IMR-90 (cell line): ENCODE data around the gene COTL1. TPM values are rescaled to one million over a fixed set of nuclear protein-coding genes. Genes with fewer than 3 reads are reported as not detected.

Experiments
- ATAC-seq: fragments of 200-7000 bp; cut with Tn5 transposase; 2 replicates; pipeline ENCODE4 v1.9.1; 2020; ENCODE audit warnings: low read depth, mild to moderate bottlenecking, moderate library complexity
- BruUV-seq: library from RNA; stranded (reverse); fragments of 400-500 nt; replicated peaks from 2 replicates; lab custom pipeline; 2021; lab: Mats Ljungman, UMichigan
- CTCF ChIA-PET: fragments of 300-600 bp; formaldehyde crosslinking; extraction: SDS; loops from one replicate; lab custom pipeline; 2021; ENCODE audit warnings: antibody characterized with exemption; lab: Yijun Ruan, JAX
- POLR2A ChIA-PET: fragments of 300-600 bp; sonication (Branson Sonifier 250); formaldehyde crosslinking; loops from one replicate; lab custom pipeline; 2022; ENCODE audit warnings: antibody characterized with exemption; ENCODE audit not compliant: unreplicated experiment; lab: Charles Lee
- DNase-seq: peaks from one replicate; pipeline ENCODE4 v3.0.0; 2013
- H2AFZ ChIP-seq: replicated peaks from 2 replicates; pipeline ENCODE3; 2013; ENCODE audit warnings: low read length, mild to moderate bottlenecking; ENCODE audit not compliant: poor library complexity
- H2AK5ac ChIP-seq: 2 replicates; pipeline ENCODE4 v1.6.1; 2013; ENCODE audit warnings: low read depth, low read length, inconsistent platforms
- H2AK9ac ChIP-seq: replicated peaks from 2 replicates; pipeline ENCODE3; 2013; ENCODE audit warnings: mild to moderate bottlenecking, low read depth, low read length, moderate library complexity; ENCODE audit not compliant: poor library complexity
- H2BK120ac ChIP-seq: 2 replicates; pipeline ENCODE4 v1.6.1; 2013; ENCODE audit warnings: low read depth, low read length, inconsistent platforms
- H2BK15ac ChIP-seq: 3 replicates; pipeline ENCODE4 v1.6.1; 2013; ENCODE audit warnings: low read depth, low read length, inconsistent platforms
- H2BK20ac ChIP-seq: 2 replicates; pipeline ENCODE4 v1.6.1; 2013; ENCODE audit warnings: low read depth, mild to moderate bottlenecking, inconsistent platforms, low read length, moderate library complexity
- H2BK5ac ChIP-seq: 2 replicates; pipeline ENCODE4 v1.6.1; 2013; ENCODE audit warnings: mild to moderate bottlenecking, low read depth, low read length, inconsistent platforms; ENCODE audit not compliant: poor library complexity, severe bottlenecking
- H3K14ac ChIP-seq: replicated peaks from 2 replicates; pipeline ENCODE4 v1.6.1; 2013; ENCODE audit warnings: low read depth, low read length, inconsistent platforms
- H3K18ac ChIP-seq: 2 replicates; pipeline ENCODE4 v1.6.1; 2013; ENCODE audit warnings: low read depth, low read length, control low read depth
- H3K23ac ChIP-seq: 2 replicates; pipeline ENCODE4 v1.6.1; 2013; ENCODE audit warnings: low read depth, low read length, inconsistent platforms
- H3K27ac ChIP-seq: 2 replicates; pipeline ENCODE4 v1.5.1; 2013; ENCODE audit warnings: mild to moderate bottlenecking, control low read depth, low read length; ENCODE audit not compliant: insufficient read depth
- H3K27me3 ChIP-seq: 2 replicates; pipeline ENCODE4 v1.6.1; 2013; ENCODE audit warnings: low read length; ENCODE audit not compliant: control insufficient read depth, insufficient read depth
- H3K36me3 ChIP-seq: 2 replicates; pipeline ENCODE4 v1.6.1; 2013; ENCODE audit warnings: low read length, mixed read lengths; ENCODE audit not compliant: control insufficient read depth, insufficient read depth
- H3K4ac ChIP-seq: 2 replicates; pipeline ENCODE4 v1.6.1; 2013; ENCODE audit warnings: low read depth, low read length, inconsistent platforms
- H3K4me1 ChIP-seq: 2 replicates; pipeline ENCODE4 v1.6.1; 2013; ENCODE audit warnings: low read length, mixed read lengths; ENCODE audit not compliant: control insufficient read depth, insufficient read depth
- H3K4me2 ChIP-seq: 2 replicates; pipeline ENCODE4 v1.6.1; 2013; ENCODE audit warnings: low read depth, mild to moderate bottlenecking, control low read depth, low read length, moderate library complexity
- H3K4me3 ChIP-seq: 2 replicates; pipeline ENCODE4 v1.5.1; 2013; ENCODE audit warnings: low read depth, mild to moderate bottlenecking, control low read depth, low read length, moderate library complexity; ENCODE audit not compliant: insufficient read depth
- H3K56ac ChIP-seq: 2 replicates; pipeline ENCODE4 v1.6.1; 2013; ENCODE audit warnings: low read length, inconsistent platforms; ENCODE audit not compliant: insufficient read depth; ENCODE audit errors: extremely low read depth
- H3K79me1 ChIP-seq, 2 experiments: 2 replicates each; pipeline ENCODE4 v1.6.1; 2013; ENCODE audit warnings: low read length in 2 of 2, inconsistent platforms in 1 of 2, low read depth in 1 of 2
- H3K9ac ChIP-seq: 2 replicates; pipeline ENCODE4 v1.6.1; 2013; ENCODE audit warnings: low read depth, low read length, control low read depth
- H3K9me1 ChIP-seq: 2 replicates; pipeline ENCODE4 v1.6.1; 2013; ENCODE audit warnings: low read length, inconsistent platforms; ENCODE audit not compliant: insufficient read depth
- H3K9me3 ChIP-seq: 2 replicates; pipeline ENCODE4 v1.6.1; 2013; ENCODE audit warnings: low read length; ENCODE audit not compliant: control insufficient read depth, insufficient read depth
- H4K20me1 ChIP-seq: 2 replicates; pipeline ENCODE4 v1.6.1; 2013; ENCODE audit warnings: low read length, inconsistent platforms; ENCODE audit not compliant: insufficient read depth
- H4K5ac ChIP-seq: 2 replicates; pipeline ENCODE4 v1.6.1; 2013; ENCODE audit warnings: mild to moderate bottlenecking, low read depth, low read length, control low read depth
- H4K8ac ChIP-seq, 2 experiments: 2 replicates each; pipeline ENCODE4 v1.6.1; 2013; ENCODE audit warnings: low read depth in 2 of 2, low read length in 2 of 2, control low read depth in 1 of 2, inconsistent platforms in 1 of 2
- H4K91ac ChIP-seq: 2 replicates; pipeline ENCODE4 v1.6.1; 2013; ENCODE audit warnings: low read depth, low read length, inconsistent platforms; ENCODE audit not compliant: insufficient read depth
- CEBPB ChIP-seq: IDR thresholded peaks from 2 replicates; pipeline ENCODE4 v1.6.1; 2012; ENCODE audit warnings: low read depth, low read length, improper control_type of control experiment
- FOS ChIP-seq: fragments of 150-350 bp; IDR thresholded peaks from 2 replicates; pipeline ENCODE4 v1.6.1; 2016; ENCODE audit warnings: low read depth, low read length
- MAZ ChIP-seq: IDR thresholded peaks from 2 replicates; pipeline ENCODE4 v1.6.1; 2012; ENCODE audit warnings: low read depth, mild to moderate bottlenecking, low read length, improper control_type of control experiment, moderate library complexity, borderline replicate concordance
- MXI1 ChIP-seq: IDR thresholded peaks from 2 replicates; pipeline ENCODE4 v1.6.1; 2012; ENCODE audit warnings: low read depth, mild to moderate bottlenecking, low read length, moderate library complexity, borderline replicate concordance
- POLR2A ChIP-seq: IDR thresholded peaks from 2 replicates; pipeline ENCODE4 v1.6.1; 2012; ENCODE audit warnings: mild to moderate bottlenecking, low read depth, low read length
- RAD21 ChIP-seq: IDR thresholded peaks from 2 replicates; pipeline ENCODE4 v1.6.1; 2012; ENCODE audit warnings: low read length, improper control_type of control experiment
- RCOR1 ChIP-seq: IDR thresholded peaks from 2 replicates; pipeline ENCODE4 v1.6.1; 2012; ENCODE audit warnings: mild to moderate bottlenecking, low read length, improper control_type of control experiment; ENCODE audit not compliant: insufficient replicate concordance
- SMC3 ChIP-seq: fragments of 150-350 bp; IDR thresholded peaks from 2 replicates; pipeline ENCODE4 v1.6.1; 2016; ENCODE audit warnings: low read depth, mild to moderate bottlenecking, antibody characterized with exemption, low read length, moderate library complexity
- WGBS, 2 experiments: methylation state at CpG; one replicate each; pipeline versions ENCODE4 v1.1.5 to v1.1.7; 2013; ENCODE audit warnings: missing lambda C conversion rate in 2 of 2; ENCODE audit not compliant: insufficient read length in 1 of 2; ENCODE audit errors: extremely low coverage in 2 of 2; 5-methylcytosine and 5-hydroxymethylcytosine counted together
- dilution Hi-C: fragments of 300-500 bp; cut with HindIII; formaldehyde crosslinking; loops from one replicate; pipeline ENCODE4 v1.14.3; 2018; ENCODE audit warnings: low sequenced_read_pairs; ENCODE audit not compliant: unreplicated experiment
- in situ Hi-C: fragments of 300-500 bp; cut with MboI; formaldehyde crosslinking; loops from 3 replicates; pipeline ENCODE4 v1.14.3; 2019; ENCODE audit warnings: low sequenced_read_pairs, inconsistent platforms, mixed read lengths
- intact Hi-C: fragments of 100-400 bp; cut with micrococcal nuclease; formaldehyde crosslinking; loops from 2 replicates; pipeline ENCODE4 v1.10.0; 2022
- polyA plus RNA-seq, 3 experiments: library from polyadenylated mRNA; depleted of rRNA; stranded (reverse); fragments of >200 nt; gene quantifications; 2 replicates each; pipeline ENCODE4 v1.2.3, GENCODE V29; 2012; ENCODE audit warnings: low replicate concordance in 1 of 3
- total RNA-seq: library from RNA; depleted of rRNA; stranded (reverse); fragments of >200 nt; gene quantifications from 2 replicates; pipeline ENCODE4 v1.2.3, GENCODE V29; 2012
- TF ChIP-seq, protein P1 (sequence below): fragments of 150-350 bp; IDR thresholded peaks from 2 replicates; pipeline ENCODE4 v1.6.1; 2016; ENCODE audit warnings: low read depth, mild to moderate bottlenecking, low read length, moderate library complexity, borderline replicate concordance
- TF ChIP-seq, protein P2 (sequence below): fragments of 150-350 bp; IDR thresholded peaks from 2 replicates; pipeline ENCODE4 v1.6.1; 2017; ENCODE audit warnings: mild to moderate bottlenecking, antibody characterized with exemption, low read length, low read depth

Gene COTL1
- total and polyA plus RNA-seq, 2 of the 4 experiments (the other 2 are of a cell fraction), result 144 to 258 TPM

DNA sequence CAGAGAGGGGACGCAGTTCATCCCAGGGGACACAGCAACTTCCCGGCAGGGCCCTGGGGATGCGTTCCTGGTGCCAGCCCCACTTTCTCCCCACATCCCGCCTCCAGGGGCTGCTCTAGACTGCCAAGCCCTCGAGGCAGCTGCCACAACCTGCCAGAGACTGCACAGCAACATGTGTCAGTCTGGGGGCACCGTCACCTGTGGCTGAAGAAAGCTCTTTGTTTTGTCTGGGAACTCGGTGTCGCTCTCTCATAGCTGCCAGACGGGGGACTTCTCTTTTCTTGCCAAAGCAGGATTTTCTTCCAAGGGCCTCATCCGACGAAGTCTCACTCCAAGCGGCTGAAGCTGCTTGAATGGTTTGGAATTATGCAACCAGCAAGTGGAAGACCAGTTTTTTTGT lies 43.7 kb downstream of the COTL1 start:
- H3K56ac ChIP-seq, result no peak overlapping the region
- H3K79me1 ChIP-seq, result peaks cover 38 to 94% of the 10 kb centered on the region in 2 experiments
- 73% methylated on average over 4 of the region's 12 CpGs; no CpG with 5 or more reads in 1 of the 2 experiments for WGBS, 2 experiments
- H3K4me1 ChIP-seq, result peaks cover 3% of the 10 kb centered on the region
- no peak overlapping the region for H2AFZ ChIP-seq
- CTCF ChIA-PET, result no interaction called here
- intact Hi-C loops, result no loop called here
- H3K18ac ChIP-seq, result no peak overlapping the region
- in situ Hi-C loops, result no loop called here
- H4K5ac ChIP-seq, result no peak overlapping the region
- H2AK9ac ChIP-seq, result no peak overlapping the region
- no peak overlapping the region for H4K8ac ChIP-seq
- no peak overlapping the region for H3K23ac ChIP-seq
- H2BK15ac ChIP-seq, result no peak overlapping the region
- POLR2A ChIA-PET, result no interaction called here
- no peak for DNase-seq
- no peak overlapping the region for H2AK5ac ChIP-seq
- H2BK20ac ChIP-seq, result no peak overlapping the region
- TF ChIP-seq RAD21 (no peak), RCOR1 (no peak), MXI1 (no peak), CEBPB (no peak), MAZ (no peak), POLR2A (no peak), FOS (no peak), SMC3 (no peak)
- TF ChIP-seq, protein P1, sequence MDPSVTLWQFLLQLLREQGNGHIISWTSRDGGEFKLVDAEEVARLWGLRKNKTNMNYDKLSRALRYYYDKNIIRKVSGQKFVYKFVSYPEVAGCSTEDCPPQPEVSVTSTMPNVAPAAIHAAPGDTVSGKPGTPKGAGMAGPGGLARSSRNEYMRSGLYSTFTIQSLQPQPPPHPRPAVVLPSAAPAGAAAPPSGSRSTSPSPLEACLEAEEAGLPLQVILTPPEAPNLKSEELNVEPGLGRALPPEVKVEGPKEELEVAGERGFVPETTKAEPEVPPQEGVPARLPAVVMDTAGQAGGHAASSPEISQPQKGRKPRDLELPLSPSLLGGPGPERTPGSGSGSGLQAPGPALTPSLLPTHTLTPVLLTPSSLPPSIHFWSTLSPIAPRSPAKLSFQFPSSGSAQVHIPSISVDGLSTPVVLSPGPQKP, result no peak
- TF ChIP-seq, protein P2, sequence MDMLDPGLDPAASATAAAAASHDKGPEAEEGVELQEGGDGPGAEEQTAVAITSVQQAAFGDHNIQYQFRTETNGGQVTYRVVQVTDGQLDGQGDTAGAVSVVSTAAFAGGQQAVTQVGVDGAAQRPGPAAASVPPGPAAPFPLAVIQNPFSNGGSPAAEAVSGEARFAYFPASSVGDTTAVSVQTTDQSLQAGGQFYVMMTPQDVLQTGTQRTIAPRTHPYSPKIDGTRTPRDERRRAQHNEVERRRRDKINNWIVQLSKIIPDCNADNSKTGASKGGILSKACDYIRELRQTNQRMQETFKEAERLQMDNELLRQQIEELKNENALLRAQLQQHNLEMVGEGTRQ, result no peak
- H3K4me3 ChIP-seq, result no peak overlapping the region
- no peak overlapping the region for H3K9ac ChIP-seq
- dilution Hi-C loops, result no loop called here
- H4K20me1 ChIP-seq, result peaks cover 75% of the 10 kb centered on the region
- H3K36me3 ChIP-seq, result peaks cover 34% of the 10 kb centered on the region
- no peak overlapping the region for H3K4me2 ChIP-seq
- BruUV-seq, result no TSS peak
- peaks cover 9% of the 10 kb centered on the region for H3K9me3 ChIP-seq
- H4K91ac ChIP-seq, result no peak overlapping the region
- H3K4ac ChIP-seq, result no peak overlapping the region
- H3K27ac ChIP-seq, result no peak overlapping the region
- no peak overlapping the region for H2BK5ac ChIP-seq
- no peak for ATAC-seq
- no peaks in the 10 kb centered on the region for H3K27me3 ChIP-seq
- no peak overlapping the region for H2BK120ac ChIP-seq
- H3K14ac ChIP-seq, result no peak overlapping the region
- H3K9me1 ChIP-seq, result peaks cover 22% of the 10 kb centered on the region
